Measurements from ENCODE around the gene SSTR4.

SSTR4 gene

DNA sequence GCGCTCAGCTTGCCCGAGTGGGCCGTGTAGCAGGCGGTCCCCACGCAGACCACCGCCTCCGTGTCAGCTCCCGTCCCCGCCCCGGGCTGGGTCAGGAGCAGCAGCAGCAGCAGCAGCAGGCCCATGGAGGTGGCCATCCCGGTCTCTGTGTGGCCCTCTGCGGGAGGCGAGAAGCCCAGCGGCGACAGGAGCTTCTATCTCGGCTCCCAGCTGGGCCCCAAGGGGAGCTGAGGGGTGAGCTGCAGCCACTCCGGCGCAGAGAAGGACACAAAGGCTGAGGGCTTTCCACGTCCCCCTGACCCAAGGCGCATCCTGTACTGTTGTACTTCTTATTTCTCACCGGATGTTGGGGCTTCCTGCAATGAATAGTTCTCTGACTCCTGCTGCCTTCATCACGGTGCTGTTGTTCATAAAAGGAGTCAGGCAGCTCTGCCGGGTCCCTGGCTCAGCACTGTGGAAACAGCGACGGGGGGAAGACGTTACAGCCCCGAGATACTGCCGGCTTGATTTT, 51.0 kb downstream of the SSTR4 start, which contains the start of gene CD93:
CD93 (minus strand) TSS at position 269 of the 511 bp plus-strand sequence; CDS start at position 137, 132 bp downstream.
- DNase-seq, result peak; percentile 58
- Histone ChIP-seq H3K4me3 (ENCODE audit: low read depth, low read length) (no peak within 1 kb of the TSS), H3K27me3 (replicated peaks) (no peaks in the 10 kb centered on the region), H3K36me3 (replicated peaks) (no peaks in the 10 kb centered on the region), H3K27ac (peak within 1 kb of the TSS; percentile 46)
- no peak for TF ChIP-seq CTCF (IDR thresholded peaks at IDR 0.05; ENCODE audit: low read depth, low read length, missing control alignments)
- in situ Hi-C loops (cut with HindIII; ENCODE audit: low pct_ligation_motif_present, low sequenced_read_pairs), result no loop called here

DNA sequence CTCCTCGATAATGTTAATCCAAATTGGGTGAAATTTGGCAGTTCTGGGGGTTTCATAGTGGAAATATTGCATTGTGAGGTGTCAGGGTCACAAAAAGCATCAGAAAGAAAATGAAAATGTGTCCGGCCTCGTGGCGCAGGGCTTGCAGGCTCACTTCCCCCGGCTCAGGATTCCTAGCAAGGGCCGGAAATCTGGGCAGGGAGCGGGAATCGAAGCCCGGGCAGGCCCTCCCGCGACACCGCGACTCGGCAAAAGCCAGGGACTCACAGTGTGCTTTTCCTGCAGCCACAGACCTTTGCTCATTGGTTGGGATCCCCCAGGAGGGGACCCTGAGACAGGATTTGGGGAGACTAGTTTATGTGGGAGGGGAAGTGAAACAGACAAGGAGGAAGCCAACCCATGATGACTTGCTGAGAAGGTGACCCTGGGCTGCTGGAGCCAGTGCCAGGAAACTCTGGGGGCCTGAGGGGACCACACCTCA, 51.9 kb downstream of the SSTR4 start:
- in situ Hi-C loops (cut with HindIII; ENCODE audit: low pct_ligation_motif_present, low sequenced_read_pairs), result no loop called here
- Histone ChIP-seq H3K4me3 (ENCODE audit: low read depth, low read length) (no peak overlapping the region), H3K27ac (peak overlapping the region; percentile 46), H3K27me3 (replicated peaks) (no peaks in the 10 kb centered on the region), H3K36me3 (replicated peaks) (no peaks in the 10 kb centered on the region)
- TF ChIP-seq CTCF (IDR thresholded peaks at IDR 0.05; ENCODE audit: low read depth, low read length, missing control alignments), result no peak
- no peak for DNase-seq

GRCh38 chr20:23087587-23088251, 52.6 kb downstream of the SSTR4 start:
- DNase-seq, result no peak
- H3K27me3 ChIP-seq (replicated peaks), result no peaks in the 10 kb centered on the region
- in situ Hi-C loops (cut with HindIII; ENCODE audit: low pct_ligation_motif_present, low sequenced_read_pairs), result no loop called here
- no peak for TF ChIP-seq CTCF (IDR thresholded peaks at IDR 0.05; ENCODE audit: low read depth, low read length, missing control alignments)
- H3K36me3 ChIP-seq (replicated peaks), result no peaks in the 10 kb centered on the region
- no peak overlapping the region for H3K27ac ChIP-seq
- no peak overlapping the region for H3K4me3 ChIP-seq (ENCODE audit: low read depth, low read length)

Measured in brain microvascular endothelial cell (primary cell).